Endothelial cell of umbilical vein (primary cell): Measurements from ENCODE around the gene NOL12. TPM values are rescaled to one million over a fixed set of nuclear protein-coding genes. Genes with fewer than 3 reads are reported as not detected.
"Not testable (repeated sequence)": the region's sequence is repeated elsewhere in the genome, so short reads cannot be mapped to it uniquely, and the experiment has no call there.

Source experiments
- BruUV-seq: library from RNA; stranded (reverse); fragments of 400-500 nt; replicated peaks from 2 replicates; lab custom pipeline; 2021; lab: Mats Ljungman, UMichigan
- CTCF ChIA-PET: fragments of 300-600, 350-600 bp; sonication (Branson Sonifier 250); formaldehyde crosslinking; loops from one replicate; lab custom pipeline; 2021; ENCODE audit warnings: antibody characterized with exemption, inconsistent platforms; lab: Charles Lee
- POLR2A ChIA-PET: fragments of 300-600, 350-600 bp; sonication (Branson Sonifier 250); formaldehyde crosslinking; loops from one replicate; lab custom pipeline; 2021; ENCODE audit warnings: antibody characterized with exemption, inconsistent platforms; lab: Charles Lee
- DNase-seq: peaks from one replicate; pipeline ENCODE4 v3.0.0-alpha.2; 2011; ENCODE audit warnings: low read depth, low spot score
- FAIRE-seq: peaks from 2 replicates; lab custom pipeline; 2011; peaks lifted over from hg19 to GRCh38; lab: Jason Lieb, UNC
- H2AFZ ChIP-seq: 2 replicates; pipeline ENCODE4 v1.6.0; 2012; ENCODE audit warnings: low read depth, low read length, control low read depth, inconsistent platforms
- H3K27ac ChIP-seq: 2 replicates; pipeline ENCODE4 v1.5.1; 2011; ENCODE audit warnings: low read depth, mild to moderate bottlenecking, control low read depth, low read length, moderate library complexity; ENCODE audit not compliant: insufficient read depth
- H3K27me3 ChIP-seq, 2 experiments: 2 replicates each; pipeline versions ENCODE4 v1.6.0 to v1.6.1; 2011; ENCODE audit warnings: low read length in 2 of 2, mixed read lengths in 1 of 2; ENCODE audit not compliant: control insufficient read depth in 2 of 2, insufficient read depth in 2 of 2
- H3K36me3 ChIP-seq, 2 experiments: 2 replicates in 1 of 2; 3 replicates in 1 of 2; pipeline ENCODE4 v1.5.1; 2011; ENCODE audit warnings: low read length in 2 of 2, mild to moderate bottlenecking in 1 of 2, moderate library complexity in 1 of 2; ENCODE audit not compliant: control insufficient read depth in 2 of 2, insufficient read depth in 2 of 2; ENCODE audit errors: extremely low read depth in 1 of 2
- H3K4me1 ChIP-seq: 3 replicates; pipeline ENCODE4 v1.5.1; 2011; ENCODE audit warnings: mild to moderate bottlenecking, low read length; ENCODE audit not compliant: control insufficient read depth, insufficient read depth; ENCODE audit errors: extremely low read depth
- H3K4me2 ChIP-seq: 2 replicates; pipeline ENCODE4 v1.6.1; 2011; ENCODE audit warnings: low read length, control low read depth, mixed read lengths; ENCODE audit not compliant: insufficient read depth
- H3K4me3 ChIP-seq, 3 experiments: fragments of 200-600 bp in 1 of 3; sonication (generic), shearing (Covaris generic) in 1 of 3; replicated peaks in 1 of 3; 2 replicates each; pipeline ENCODE4 v1.5.1; 2011 to 2016; ENCODE audit warnings: control low read depth in 3 of 3, low read length in 3 of 3, mild to moderate bottlenecking in 2 of 3, inconsistent platforms in 1 of 3, low read depth in 1 of 3, moderate library complexity in 1 of 3; ENCODE audit not compliant: insufficient read depth in 1 of 3
- H3K79me2 ChIP-seq: 2 replicates; pipeline ENCODE4 v1.6.0; 2012; ENCODE audit warnings: low read length, inconsistent platforms; ENCODE audit not compliant: control insufficient read depth, insufficient read depth
- H3K9ac ChIP-seq: replicated peaks from 2 replicates; pipeline ENCODE3; 2011; ENCODE audit warnings: low read length, control low read depth; ENCODE audit not compliant: insufficient read depth; ENCODE audit errors: extremely low read depth
- H3K9me1 ChIP-seq: replicated peaks from 3 replicates; pipeline ENCODE4 v1.6.0; 2011; ENCODE audit warnings: mild to moderate bottlenecking, low read length; ENCODE audit not compliant: control insufficient read depth, insufficient read depth; ENCODE audit errors: extremely low read depth
- H3K9me3 ChIP-seq: replicated peaks from 2 replicates; pipeline ENCODE4 v1.5.1; 2012; ENCODE audit warnings: low read length, inconsistent platforms; ENCODE audit not compliant: control insufficient read depth, insufficient read depth
- H4K20me1 ChIP-seq: replicated peaks from 2 replicates; pipeline ENCODE3; 2011; ENCODE audit warnings: mild to moderate bottlenecking, low read length; ENCODE audit not compliant: control insufficient read depth, insufficient read depth; ENCODE audit errors: extremely low read depth
- CTCF ChIP-seq, 2 donors: IDR thresholded peaks; 1 replicate in 1 of 2; 2 replicates in 1 of 2; pipeline ENCODE4 v1.5.1; 2011; ENCODE audit warnings: low read length in 2 of 2, mild to moderate bottlenecking in 2 of 2, moderate library complexity in 2 of 2, control low read depth in 1 of 2, inconsistent platforms in 1 of 2, low read depth in 1 of 2; ENCODE audit not compliant: insufficient read depth in 1 of 2; ENCODE audit errors: extremely low read depth in 1 of 2
- EZH2 ChIP-seq: IDR thresholded peaks from 2 replicates; pipeline ENCODE4 v1.6.1; 2012; ENCODE audit warnings: borderline replicate concordance, low read depth, mild to moderate bottlenecking, moderate library complexity, low read length, inconsistent platforms; ENCODE audit not compliant: severe bottlenecking
- FOS ChIP-seq: IDR thresholded peaks from 2 replicates; pipeline ENCODE4 v1.6.1; 2011; ENCODE audit warnings: mild to moderate bottlenecking, low read length, moderate library complexity, borderline replicate concordance; ENCODE audit not compliant: insufficient read depth
- GATA2 ChIP-seq: IDR thresholded peaks from 2 replicates; pipeline ENCODE4 v1.7.0; 2011; ENCODE audit warnings: low read depth, mild to moderate bottlenecking, moderate library complexity, mixed read lengths, low read length; ENCODE audit not compliant: insufficient read length, insufficient read depth
- MAX ChIP-seq: IDR thresholded peaks from 2 replicates; pipeline ENCODE4 v1.6.1; 2011; ENCODE audit not compliant: insufficient read depth, insufficient read length
- MYC ChIP-seq: IDR thresholded peaks from one replicate; pipeline ENCODE4 v1.6.1; 2011; ENCODE audit warnings: mild to moderate bottlenecking, low read depth, low read length
- POLR2A ChIP-seq: IDR thresholded peaks from 2 replicates; pipeline ENCODE4 v1.6.1; 2012; ENCODE audit warnings: low read depth, mild to moderate bottlenecking, control low read depth, low read length
- POLR2AphosphoS5 ChIP-seq: IDR thresholded peaks from 2 replicates; pipeline ENCODE4 v1.6.1; 2012; ENCODE audit warnings: low read depth, mild to moderate bottlenecking, control low read depth, low read length, moderate library complexity; ENCODE audit not compliant: insufficient read depth
- dilution Hi-C: fragments of 300-500 bp; cut with MboI; formaldehyde crosslinking; loops from one replicate; pipeline ENCODE4 v1.15.0; 2019; ENCODE audit warnings: low sequenced_read_pairs; ENCODE audit not compliant: extremely low pct_ligation_motif_present
- intact Hi-C: fragments of 100-400 bp; cut with micrococcal nuclease; formaldehyde crosslinking; loops from one replicate; pipeline ENCODE4 v1.10.0; 2022
- polyA plus RNA-seq, 4 experiments: library from polyadenylated mRNA; depleted of rRNA in 3 of 4; stranded (reverse) in 3 of 4; unstranded in 1 of 4; fragments of >200 nt; gene quantifications; 2 replicates each; pipeline versions ENCODE4 v1.2.1 to v1.2.3, GENCODE V29; 2011 to 2012; ENCODE audit warnings: missing spikeins in 1 of 4
- total RNA-seq: library from RNA; stranded (reverse); gene quantifications from 2 replicates; pipeline ENCODE4 v1.2.3, GENCODE V29; 2021

The NOL12 gene
- total and polyA plus RNA-seq, 2 donors (not counting 3 experiments of a cell fraction or from before 2014, with no cell fraction given), result 23.2 to 29.1 TPM

GRCh38 chr22:37715760-37716159 is 29.6 kb downstream of the NOL12 start:
- no peaks in the 10 kb centered on the region for H3K79me2 ChIP-seq
- ChIA-PET POLR2A (no interaction called here), CTCF (no interaction called here)
- H3K36me3 ChIP-seq, result no peaks in the 10 kb centered on the region
- DNase-seq, result no peak
- TF ChIP-seq MYC (no peak), POLR2AphosphoS5 (no peak)
- dilution Hi-C loops (no loop called here), intact Hi-C loops (no loop called here)
- FAIRE-seq, result no peak
- no peak overlapping the region for H2AFZ ChIP-seq
- no peaks in the 10 kb centered on the region for H3K4me1 ChIP-seq
- H3K4me2 ChIP-seq, result no peak overlapping the region
- no peaks in the 10 kb centered on the region for H3K27me3 ChIP-seq
- H3K9me3 ChIP-seq, result no peaks in the 10 kb centered on the region
- no peak overlapping the region for H3K4me3 ChIP-seq
- no TSS peak for BruUV-seq
- H3K9me1 ChIP-seq, result no peaks in the 10 kb centered on the region
- H4K20me1 ChIP-seq, result no peaks in the 10 kb centered on the region
- H3K27ac ChIP-seq, result no peak overlapping the region
- H3K9ac ChIP-seq, result no peak overlapping the region

DNA sequence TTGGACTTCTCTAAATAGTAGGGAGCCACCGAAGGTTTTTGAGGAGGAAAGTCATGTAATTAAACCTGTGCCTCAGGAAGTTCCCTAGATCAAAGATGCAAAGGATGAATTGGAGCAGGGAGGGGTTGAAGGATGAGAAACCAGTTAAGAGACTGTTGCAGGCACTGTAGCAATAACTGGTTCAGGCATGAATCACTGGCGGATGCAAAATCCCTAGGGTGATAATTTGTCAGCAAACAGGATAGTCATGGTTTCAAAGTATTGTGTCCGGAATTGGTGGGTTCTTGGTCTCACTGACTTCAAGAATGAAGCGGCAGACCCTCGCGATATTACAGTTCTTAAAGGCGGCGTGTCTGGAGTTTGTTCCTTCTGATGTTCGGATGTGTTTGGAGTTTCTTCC is 30.6 kb downstream of the NOL12 start:
- FAIRE-seq, result no peak
- Histone ChIP-seq H3K36me3 (no peaks in the 10 kb centered on the region), H2AFZ (no peak overlapping the region), H3K9ac (no peak overlapping the region), H3K27me3 (no peaks in the 10 kb centered on the region), H4K20me1 (no peaks in the 10 kb centered on the region), H3K4me2 (no peak overlapping the region), H3K4me1 (no peaks in the 10 kb centered on the region), H3K9me1 (no peaks in the 10 kb centered on the region), H3K4me3 (no peak overlapping the region), H3K79me2 (no peaks in the 10 kb centered on the region), H3K9me3 (no peaks in the 10 kb centered on the region), H3K27ac (no peak overlapping the region)
- no peak for DNase-seq
- BruUV-seq, result no TSS peak
- intact Hi-C loops (no loop called here), dilution Hi-C loops (no loop called here)
- CTCF ChIA-PET, result no interaction called here
- POLR2A ChIA-PET, result no interaction called here
- TF ChIP-seq GATA2, result no peak
- no peak for TF ChIP-seq POLR2A
- TF ChIP-seq MYC, result no peak
- TF ChIP-seq MAX, result no peak
- TF ChIP-seq CTCF (IDR thresholded peaks at IDR 0.05; ENCODE audit: extremely low read depth in 1 of 2, insufficient read depth in 1 of 2, low read depth in 1 of 2, low read length in 2 of 2), result no peak
- TF ChIP-seq FOS, result no peak
- TF ChIP-seq EZH2, result no peak
- TF ChIP-seq POLR2AphosphoS5, result no peak

DNA sequence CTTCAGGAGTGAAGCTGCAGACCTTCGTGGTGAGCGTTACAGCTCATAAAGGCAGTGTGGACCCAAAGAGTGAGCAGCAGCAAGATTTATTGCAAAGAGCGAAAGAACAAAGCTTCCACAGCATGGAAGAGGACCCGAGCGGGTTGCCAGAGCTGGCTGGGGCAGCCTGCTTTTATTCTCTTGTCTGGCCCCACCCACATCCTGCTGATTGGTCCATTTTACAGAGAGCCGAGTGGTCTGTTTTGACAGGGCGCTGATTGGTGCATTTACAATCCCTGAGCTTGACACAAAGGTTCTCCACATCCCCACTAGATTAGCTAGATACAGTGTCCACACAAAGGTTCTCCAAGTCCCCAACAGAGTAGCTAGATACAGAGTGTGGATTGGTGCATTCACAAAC is 31.1 kb downstream of the NOL12 start:
- H4K20me1 ChIP-seq, H3K79me2 ChIP-seq, BruUV-seq, H3K27me3 ChIP-seq, H3K27ac ChIP-seq, H3K9ac ChIP-seq, H3K9me1 ChIP-seq, DNase-seq, dilution Hi-C loops, FAIRE-seq, H3K9me3 ChIP-seq, H3K4me3 ChIP-seq, H2AFZ ChIP-seq, H3K4me1 ChIP-seq, CTCF ChIA-PET, H3K4me2 ChIP-seq, H3K36me3 ChIP-seq, intact Hi-C loops: not testable (repeated sequence)
- POLR2A ChIA-PET, result interaction anchor here (0.6 kb wide), 1 partner anchor 17 kb away, joined by 3 read pairs; no protein-coding TSS in a partner anchor
